GM19099 (cell line): Measurements from ENCODE around the gene REL.

Source experiments
- POLR2A ChIP-seq: IDR thresholded peaks from 3 replicates; pipeline ENCODE4 v1.6.1; 2011; ENCODE audit warnings: low read depth; ENCODE audit not compliant: insufficient read length; ENCODE audit errors: extremely low read depth

Gene REL

GRCh38 chr2:60948161-60948560, 66.8 kb downstream of the REL start:
- no peak for TF ChIP-seq POLR2A

GRCh38 chr2:60948926-60949579, 67.7 kb downstream of the REL start:
- TF ChIP-seq POLR2A, result no peak

GRCh38 chr2:60954139-60954538, 72.8 kb downstream of the REL start:
- no peak for TF ChIP-seq POLR2A

- no peak for TF ChIP-seq POLR2A
Measured at GRCh38 chr2:60957224-60957623, 75.8 kb downstream of the REL start.

- TF ChIP-seq POLR2A, result no peak
Measured at GRCh38 chr2:60957643-60958042, 76.3 kb downstream of the REL start.

- no peak for TF ChIP-seq POLR2A
Measured at GRCh38 chr2:60958361-60958760, 77.0 kb downstream of the REL start.

- TF ChIP-seq POLR2A, result no peak
Measured at GRCh38 chr2:60958800-60959199, 77.4 kb downstream of the REL start.

- TF ChIP-seq POLR2A, result no peak
Measured at GRCh38 chr2:60959501-60959900, 78.1 kb downstream of the REL start.

GRCh38 chr2:60960706-60961105, 79.3 kb downstream of the REL start:
- no peak for TF ChIP-seq POLR2A

- TF ChIP-seq POLR2A, result no peak
Measured at GRCh38 chr2:60961457-60961856, 80.1 kb downstream of the REL start.

- no peak for TF ChIP-seq POLR2A
Measured at GRCh38 chr2:60962528-60962927, 81.2 kb downstream of the REL start.

GRCh38 chr2:60963190-60963589, 81.8 kb downstream of the REL start:
- TF ChIP-seq POLR2A, result no peak

- TF ChIP-seq POLR2A, result no peak
Measured at GRCh38 chr2:60964651-60965498, 83.5 kb downstream of the REL start.

- TF ChIP-seq POLR2A, result no peak
Measured at GRCh38 chr2:60965499-60965785, 84.1 kb downstream of the REL start.

- TF ChIP-seq POLR2A, result no peak
Measured at GRCh38 chr2:60966507-60967405, 85.4 kb downstream of the REL start.
